HEK293T (cell line): ENCODE measurements around the gene DPH6.

Source experiments
- BHLHE40 ChIP-seq: fragments of 450-650 bp; IDR thresholded peaks from 2 replicates; pipeline ENCODE4 v1.6.1; 2016; ENCODE audit warnings: mild to moderate bottlenecking, moderate library complexity, borderline replicate concordance
- FOXK2 ChIP-seq: fragments of 450-650 bp; IDR thresholded peaks from 2 replicates; pipeline ENCODE4 v1.6.1; 2016; ENCODE audit warnings: mild to moderate bottlenecking
- FOXM1 ChIP-seq: fragments of 450-650 bp; IDR thresholded peaks from 2 replicates; pipeline ENCODE4 v1.6.1; 2017; ENCODE audit warnings: mild to moderate bottlenecking, borderline replicate concordance
- HDGF ChIP-seq: fragments of 450-650 bp; IDR thresholded peaks from 2 replicates; pipeline ENCODE4 v1.6.1; 2017; ENCODE audit warnings: antibody characterized with exemption, borderline replicate concordance
- L3MBTL2 ChIP-seq: fragments of 450-650 bp; conservative IDR thresholded peaks from 2 replicates; pipeline ENCODE4 v1.6.1; 2016; ENCODE audit warnings: mild to moderate bottlenecking
- LEF1 ChIP-seq: fragments of 450-650 bp; IDR thresholded peaks from 2 replicates; pipeline ENCODE4 v1.6.1; 2017; ENCODE audit warnings: mild to moderate bottlenecking, borderline replicate concordance
- SP1 ChIP-seq: fragments of 450-650 bp; IDR thresholded peaks from 2 replicates; pipeline ENCODE4 v1.6.1; 2017
- SUZ12 ChIP-seq: fragments of 450-650 bp; IDR thresholded peaks from 2 replicates; pipeline ENCODE4 v1.6.1; 2016; ENCODE audit warnings: mild to moderate bottlenecking

DNA sequence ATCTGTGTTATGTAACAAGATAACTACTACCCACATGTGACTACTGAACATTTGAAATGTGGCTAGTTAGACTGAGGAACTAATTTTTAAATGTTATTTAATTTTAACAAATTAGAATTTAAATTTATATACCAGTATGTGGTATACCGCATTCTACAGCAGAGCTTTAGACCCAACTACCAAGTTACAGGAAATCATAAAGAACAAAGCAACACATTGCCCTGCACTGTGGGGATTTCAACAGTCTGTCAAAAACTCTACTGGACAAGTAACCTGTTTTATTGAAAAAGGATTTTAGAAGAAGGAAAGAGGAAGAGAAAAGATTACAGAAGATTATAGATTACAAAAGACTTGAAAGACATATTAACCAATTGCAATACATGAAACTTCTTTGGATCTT, 64.9 kb downstream of the DPH6 start:
- no peak for TF ChIP-seq BHLHE40
- TF ChIP-seq L3MBTL2: no peak
- TF ChIP-seq SP1: no peak
- TF ChIP-seq FOXK2: no peak
- TF ChIP-seq FOXM1: no peak
- TF ChIP-seq SUZ12: no peak
- no peak for TF ChIP-seq LEF1
- no peak for TF ChIP-seq HDGF
